ENCODE measurements around the gene COX5A.
"Not testable (repeated sequence)": the region's sequence is repeated elsewhere in the genome, so short reads cannot be mapped to it uniquely, and the experiment has no call there.

The COX5A gene

DNA sequence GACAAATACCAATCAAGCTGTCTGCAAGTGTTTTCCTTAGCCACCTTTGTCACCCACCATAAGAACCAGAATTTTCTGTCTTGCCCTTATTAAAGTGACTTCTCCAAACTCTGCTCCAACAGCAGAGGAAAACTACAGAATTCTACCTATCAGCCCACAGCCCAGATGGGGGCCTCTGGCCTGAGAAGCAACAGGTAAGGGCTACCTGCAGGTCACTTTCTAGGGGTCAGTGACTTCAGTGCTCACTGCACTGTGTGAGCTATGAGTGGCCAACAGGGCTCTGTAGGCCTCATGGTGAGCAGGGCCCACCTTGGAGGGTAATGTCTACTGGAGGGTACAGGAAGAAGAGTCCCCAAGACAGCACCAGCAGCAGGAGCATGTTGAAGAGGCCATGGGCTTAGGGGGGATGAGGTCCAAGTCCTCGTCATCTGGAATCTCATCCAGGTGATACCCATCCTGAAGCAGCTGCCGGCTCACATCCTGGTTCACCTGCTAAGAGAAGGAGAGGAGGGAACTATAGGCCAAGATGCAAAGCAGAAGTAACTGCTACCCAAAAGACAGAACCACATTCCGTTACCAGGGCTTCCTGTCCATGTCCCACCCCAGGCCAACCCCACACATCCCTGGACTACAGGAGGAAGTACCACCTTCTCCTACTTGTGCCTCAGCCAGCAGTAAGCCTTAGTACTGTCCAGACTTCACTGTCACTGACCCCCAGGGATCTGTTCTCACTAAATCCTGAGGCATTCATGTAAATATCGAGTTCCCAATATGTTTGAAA is 35.4 kb downstream of the COX5A start:
- DNase-seq (ENCODE audit: low spot score), result no peak

GRCh38 chr15:74901612-74902063 is 36.2 kb downstream of the COX5A start:
- peak; percentile 76 for DNase-seq (ENCODE audit: low spot score)

DNA sequence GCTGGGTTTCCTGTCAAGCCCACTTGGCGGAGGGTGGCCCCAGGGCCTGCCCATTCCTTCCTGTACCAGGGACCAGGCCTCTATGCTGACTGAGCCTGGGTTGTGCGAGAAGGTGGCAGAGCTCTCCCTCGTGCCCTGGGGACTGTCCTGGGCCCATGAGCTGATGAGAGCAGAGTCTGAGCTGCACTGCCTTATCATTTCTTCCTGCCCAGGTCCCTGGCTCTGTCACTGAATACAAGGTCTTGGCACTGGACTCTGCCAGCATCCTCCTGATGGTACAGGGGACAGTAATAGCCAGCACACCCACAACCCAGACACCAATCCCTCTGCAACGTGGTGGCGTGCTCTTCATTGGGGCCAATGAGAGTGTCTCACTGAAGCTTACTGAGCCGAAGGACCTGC is 40.6 kb downstream of the COX5A start:
- DNase-seq (ENCODE audit: low spot score), result no peak

- DNase-seq (ENCODE audit: low spot score), result no peak
Observed at GRCh38 chr15:74896316-74896715, 41.6 kb downstream of the COX5A start.

- no peak for DNase-seq (ENCODE audit: low spot score)
Observed at GRCh38 chr15:74895830-74896229, 42.0 kb downstream of the COX5A start.

DNA sequence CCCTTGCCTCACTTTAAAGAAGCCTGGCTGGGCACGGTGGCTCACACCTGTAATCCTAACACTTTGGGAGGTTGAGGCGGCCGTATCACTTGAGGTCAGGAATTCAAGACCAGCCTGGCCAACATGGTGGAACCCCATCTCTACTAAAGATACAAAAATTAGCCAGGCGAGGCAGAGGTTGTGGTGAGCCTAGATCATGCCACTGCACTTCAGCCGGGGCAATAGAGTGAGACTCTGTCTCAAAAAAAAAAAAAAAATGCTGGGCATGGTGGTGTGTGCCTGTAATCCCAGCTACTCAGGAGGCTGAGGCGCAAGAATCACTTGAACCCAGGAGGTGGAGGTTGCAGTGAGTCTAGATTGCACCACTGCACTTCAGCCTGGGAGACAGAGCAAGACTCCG is 43.5 kb downstream of the COX5A start:
- DNase-seq (ENCODE audit: low spot score), result not testable (repeated sequence)

GRCh38 chr15:74893627-74894026 is 44.2 kb downstream of the COX5A start:
- DNase-seq (ENCODE audit: low spot score), result no peak

- no peak for DNase-seq (ENCODE audit: low spot score)
Observed at GRCh38 chr15:74892931-74893330, 44.9 kb downstream of the COX5A start.

GRCh38 chr15:74892313-74892712 is 45.6 kb downstream of the COX5A start:
- DNase-seq (ENCODE audit: low spot score), result no peak

DNA sequence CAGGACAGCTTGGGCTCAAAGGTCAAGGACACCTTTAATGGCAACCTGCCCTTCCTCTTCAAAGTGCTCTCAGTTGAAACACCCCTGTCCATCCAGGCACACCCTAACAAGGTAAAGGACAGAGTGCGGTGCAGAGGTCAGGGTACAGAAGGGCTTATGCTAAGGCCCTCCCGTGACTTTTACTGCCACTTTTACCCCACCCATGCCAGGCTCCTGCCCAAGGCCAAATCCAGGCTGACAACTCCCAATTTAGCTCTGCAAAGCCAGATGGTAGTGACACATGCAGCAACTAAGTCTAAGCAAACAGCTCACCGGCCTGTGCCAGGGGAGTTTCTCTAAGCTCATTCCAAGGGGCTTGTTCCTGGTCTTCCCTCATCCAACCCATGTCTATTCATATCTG is 46.4 kb downstream of the COX5A start:
- DNase-seq (ENCODE audit: low spot score), result no peak

DNA sequence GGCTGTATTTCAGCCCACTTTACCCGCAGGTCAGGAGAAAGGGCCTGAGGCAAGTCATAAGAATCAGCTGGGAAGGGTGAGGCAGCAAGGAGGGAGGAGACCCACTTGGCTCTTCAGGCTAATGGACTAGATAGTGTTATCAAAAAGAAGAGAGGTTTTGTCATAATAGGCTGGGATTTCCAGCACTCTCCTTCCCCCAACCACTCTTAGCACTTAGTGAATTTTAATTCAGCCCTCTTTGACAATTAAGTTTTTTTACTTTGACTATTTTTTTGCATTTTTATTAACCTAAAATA is 47.3 kb downstream of the COX5A start:
- no peak for DNase-seq (ENCODE audit: low spot score)

DNA sequence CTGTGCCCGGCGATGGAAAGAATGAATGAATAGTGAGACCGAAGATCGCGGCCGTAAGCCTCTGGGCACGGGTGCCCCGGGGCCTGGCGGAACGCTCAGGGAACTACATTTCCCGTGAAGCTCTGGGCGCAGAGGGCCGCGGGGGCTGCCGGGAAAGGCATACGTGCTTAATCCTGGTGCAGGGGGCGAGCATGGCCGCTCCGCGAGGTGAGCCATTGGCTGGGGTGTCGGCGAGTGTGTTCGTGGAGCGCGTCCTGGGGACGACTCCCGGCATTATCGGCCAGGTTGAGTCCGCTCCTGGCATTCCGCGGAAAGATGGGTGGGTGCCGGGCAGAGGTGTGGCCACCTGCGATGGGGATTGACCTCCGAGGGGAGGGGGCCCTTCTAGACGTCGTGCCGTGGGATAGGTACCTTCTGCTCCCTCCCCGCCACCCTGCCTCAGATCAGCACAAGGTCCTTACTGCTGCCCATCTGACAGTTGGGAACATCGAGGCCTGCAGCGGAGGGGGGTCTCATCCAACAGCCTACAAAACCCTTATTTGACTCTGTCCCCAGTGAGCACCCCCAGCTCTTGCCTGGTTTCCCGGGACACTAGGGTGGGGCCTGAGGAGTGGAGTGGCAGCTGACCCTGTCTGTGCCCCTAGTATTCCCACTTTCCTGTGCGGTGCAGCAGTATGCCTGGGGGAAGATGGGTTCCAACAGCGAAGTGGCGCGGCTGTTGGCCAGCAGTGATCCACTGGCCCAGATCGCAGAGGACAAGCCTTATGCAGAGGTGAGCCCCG is 47.8 kb downstream of the COX5A start, which contains the start of gene MPI:
Gene MPI (plus strand): TSS at position 160 of the 782 bp plus-strand sequence. CDS start 32 bp downstream, at position 192.
- DNase-seq (ENCODE audit: low spot score), result peak; percentile 89

DNA sequence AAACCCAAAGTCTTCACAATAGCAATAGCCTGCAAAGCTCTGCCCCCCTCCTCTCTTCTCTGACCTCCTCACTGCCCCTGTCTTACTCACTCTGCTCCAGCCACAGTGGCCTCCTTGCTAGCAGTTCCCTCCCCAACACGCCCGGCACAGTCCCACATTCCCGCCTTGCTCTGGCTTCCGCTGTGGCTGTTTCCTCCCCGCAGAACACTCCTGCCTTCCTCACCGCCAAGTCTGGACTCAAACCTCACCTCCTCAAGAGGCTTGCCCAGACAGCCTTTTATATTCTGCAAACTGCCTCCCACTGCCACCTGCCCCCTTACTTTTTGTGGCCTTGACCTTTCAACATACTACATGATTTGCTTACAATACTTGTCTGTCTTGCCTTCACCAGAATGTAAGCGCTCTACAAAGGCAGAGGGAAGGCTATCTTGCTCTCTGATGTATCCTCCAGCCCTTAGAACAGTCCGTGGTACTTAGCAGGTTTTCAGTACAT is 48.4 kb downstream of the COX5A start:
- DNase-seq (ENCODE audit: low spot score), result peak; percentile 58

DNA sequence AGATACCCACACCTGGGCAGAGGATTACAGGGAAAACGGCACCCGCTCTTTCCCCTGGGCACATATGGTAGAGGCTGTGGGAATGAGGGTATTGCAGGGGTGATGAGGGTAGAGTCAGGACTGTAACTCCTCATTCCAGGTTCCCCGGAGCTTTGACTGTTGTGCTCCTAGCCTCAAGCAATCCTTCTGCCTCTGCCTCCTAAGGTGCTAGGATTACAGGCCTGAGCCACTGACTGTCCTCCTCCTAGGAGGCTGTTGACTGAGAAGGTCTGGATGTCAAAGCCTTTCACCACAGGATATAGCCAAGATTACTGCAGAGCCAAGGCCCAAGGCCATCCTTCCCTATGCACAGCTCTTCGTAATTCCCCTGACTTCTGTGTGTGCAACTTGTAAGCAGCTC is 49.2 kb downstream of the COX5A start:
- no peak for DNase-seq (ENCODE audit: low spot score)

DNA sequence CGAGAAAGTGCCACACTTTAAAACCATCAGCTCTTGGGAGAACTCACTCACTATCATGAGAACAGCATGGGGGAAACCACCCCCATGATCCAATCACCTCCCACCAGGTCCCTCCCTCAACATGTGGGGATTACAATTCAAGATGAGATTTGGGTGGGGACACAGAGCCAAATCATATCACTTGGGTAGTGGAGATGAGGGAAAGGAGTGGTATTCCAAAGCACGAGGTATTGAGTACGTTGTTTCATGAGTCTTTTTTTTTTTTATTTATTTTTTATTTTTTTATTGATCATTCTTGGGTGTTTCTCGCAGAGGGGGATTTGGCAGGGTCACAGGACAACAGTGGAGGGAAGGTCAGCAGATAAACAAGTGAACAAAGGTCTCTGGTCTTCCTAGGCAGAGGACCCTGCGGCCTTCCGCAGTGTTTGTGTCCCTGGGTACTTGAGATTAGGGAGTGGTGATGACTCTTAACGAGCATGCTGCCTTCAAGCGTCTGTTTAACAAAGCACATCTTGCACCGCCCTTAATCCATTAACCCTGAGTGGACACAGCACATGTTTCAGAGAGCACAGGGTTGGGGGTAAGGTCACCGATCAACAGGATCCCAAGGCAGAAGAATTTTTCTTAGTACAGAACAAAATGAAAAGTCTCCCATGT is 50.2 kb downstream of the COX5A start:
- DNase-seq (ENCODE audit: low spot score), result not testable (repeated sequence)

DNA sequence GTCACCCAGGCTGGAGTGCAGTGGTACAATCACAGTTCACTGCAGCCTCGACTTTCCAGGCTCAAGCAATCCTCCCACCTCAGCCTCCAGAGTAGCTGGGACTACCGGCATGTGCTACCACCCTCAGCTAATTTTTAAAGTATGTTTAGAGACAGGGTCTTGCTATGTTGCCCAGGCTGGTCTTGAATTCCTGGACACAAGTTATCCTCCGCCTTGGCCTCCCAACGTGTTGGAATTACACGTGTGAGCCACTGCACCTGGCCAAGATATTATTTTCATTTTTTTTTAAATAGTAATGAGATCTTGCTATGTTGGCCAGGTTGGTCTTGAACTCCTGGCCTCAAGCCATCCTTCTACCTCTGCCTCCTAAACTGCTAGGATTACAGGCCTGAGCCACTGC is 52.4 kb downstream of the COX5A start:
- no peak for DNase-seq (ENCODE audit: low spot score)

- no peak for DNase-seq (ENCODE audit: low spot score)
Observed at GRCh38 chr15:74884428-74885223, 53.2 kb downstream of the COX5A start.

DNA sequence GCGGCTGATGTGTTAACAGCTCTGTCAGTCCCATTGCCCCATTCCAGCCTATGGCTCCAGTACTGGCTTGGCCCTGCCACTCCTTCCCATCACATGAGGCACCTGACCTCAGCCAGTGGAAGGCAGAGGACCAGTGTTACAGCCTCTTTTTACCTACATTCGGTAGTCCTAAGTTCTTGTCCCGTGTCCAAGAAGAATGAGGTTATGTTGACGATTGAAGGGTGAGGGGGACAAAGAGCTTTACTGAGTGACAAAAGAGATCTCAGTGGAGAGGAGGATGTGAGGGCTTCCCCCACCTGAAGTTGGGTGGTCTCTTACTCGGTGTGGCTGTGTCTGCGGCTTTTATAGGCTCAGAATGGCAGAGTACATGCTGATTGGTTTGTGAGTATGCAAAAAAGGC is 55.3 kb downstream of the COX5A start:
- DNase-seq (ENCODE audit: low spot score), result no peak

DNA sequence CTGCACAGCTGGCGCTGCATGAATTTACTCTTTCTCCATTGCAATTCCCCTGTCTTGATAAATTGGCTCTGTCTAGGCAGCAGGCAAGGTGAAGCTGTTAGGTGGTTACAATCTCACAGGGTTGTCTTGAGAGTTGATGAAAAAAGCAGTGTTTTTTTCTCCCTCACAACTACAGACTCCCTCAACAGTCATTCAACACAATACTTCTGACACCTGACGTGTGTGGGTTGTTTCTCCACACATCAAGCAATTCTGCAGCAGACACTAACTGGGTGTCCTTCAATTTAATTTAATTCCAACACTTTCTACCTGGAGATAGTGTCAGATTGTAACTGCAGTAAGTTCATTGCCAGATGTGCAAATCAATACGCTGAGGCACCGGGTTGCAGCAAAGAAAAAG is 59.6 kb downstream of the COX5A start:
- DNase-seq (ENCODE audit: low spot score), result no peak

DNA sequence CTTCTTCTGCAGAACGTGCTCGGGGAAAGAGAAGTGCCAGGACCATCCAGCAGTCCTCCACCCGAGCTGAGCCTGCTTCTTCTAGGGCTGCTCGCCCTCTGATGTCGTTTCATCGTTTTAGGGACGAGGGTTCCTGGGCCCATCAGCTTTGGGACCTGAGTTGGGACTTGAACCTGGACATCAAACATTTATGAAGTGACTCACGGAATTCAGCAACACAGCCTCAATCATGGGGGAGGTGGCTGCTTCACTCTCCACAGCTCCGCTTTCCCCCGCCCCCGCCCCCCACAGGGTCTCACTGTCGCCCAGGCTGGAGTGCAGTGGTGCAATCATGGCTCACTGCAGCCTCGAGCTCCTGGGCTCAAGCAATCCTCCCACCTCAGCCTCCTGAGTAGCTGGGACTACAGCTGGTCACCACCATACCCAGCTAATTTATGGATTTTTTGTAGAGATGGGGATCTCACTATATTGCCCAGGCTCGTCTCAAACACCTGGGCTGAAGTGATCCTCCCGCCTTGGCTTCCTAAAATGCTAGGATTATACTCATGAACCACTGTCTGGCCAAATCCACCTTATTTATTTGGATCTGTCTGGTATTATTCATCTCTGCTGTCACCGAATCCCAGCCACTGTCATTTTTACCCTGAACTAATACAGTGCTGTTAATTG is 64.0 kb downstream of the COX5A start:
- DNase-seq (ENCODE audit: low spot score), result no peak

- peak; percentile 91 for DNase-seq (ENCODE audit: low spot score)
Observed at GRCh38 chr15:74873036-74873755, 64.7 kb downstream of the COX5A start, which contains the start of gene SCAMP2. SCAMP2 (minus strand) TSS chr15:74873365; CDS start chr15:74873255, 110 bp downstream.
